Skeletal muscle satellite cell (primary cell): ENCODE data around the gene TSPAN9.

Source experiments
- H3K27me3 ChIP-seq: 2 replicates; pipeline ENCODE4 v1.7.0; 2013; ENCODE audit warnings: low read length; ENCODE audit not compliant: control insufficient read depth, insufficient read depth
- H3K36me3 ChIP-seq: 2 replicates; pipeline ENCODE4 v1.7.0; 2013; ENCODE audit warnings: mild to moderate bottlenecking, control low read depth, low read length; ENCODE audit not compliant: insufficient read depth
- H3K4me1 ChIP-seq: 2 replicates; pipeline ENCODE4 v1.7.0; 2013; ENCODE audit warnings: low read length; ENCODE audit not compliant: control insufficient read depth, insufficient read depth
- H3K4me2 ChIP-seq: 2 replicates; pipeline ENCODE4 v1.7.0; 2013; ENCODE audit warnings: mild to moderate bottlenecking, low read length
- H3K4me3 ChIP-seq: 2 replicates; pipeline ENCODE4 v1.7.0; 2013; ENCODE audit warnings: low read length
- H3K9ac ChIP-seq: 2 replicates; pipeline ENCODE4 v1.7.0; 2013; ENCODE audit warnings: mild to moderate bottlenecking, low read depth, low read length, moderate library complexity
- H3K9me3 ChIP-seq: replicated peaks from 2 replicates; pipeline ENCODE4 v1.7.0; 2013; ENCODE audit warnings: mild to moderate bottlenecking, control low read depth, low read length

Gene TSPAN9

GRCh38 chr12:3263939-3264922 lies 187.1 kb downstream of the TSPAN9 start:
- no peak overlapping the region for H3K4me3 ChIP-seq
- no peaks in the 10 kb centered on the region for H3K36me3 ChIP-seq
- peaks cover 5% of the 10 kb centered on the region for H3K4me1 ChIP-seq
- no peak overlapping the region for H3K4me2 ChIP-seq
- H3K27me3 ChIP-seq, result peaks cover 21% of the 10 kb centered on the region
- H3K9ac ChIP-seq, result no peak overlapping the region
- H3K9me3 ChIP-seq, result no peaks in the 10 kb centered on the region

DNA sequence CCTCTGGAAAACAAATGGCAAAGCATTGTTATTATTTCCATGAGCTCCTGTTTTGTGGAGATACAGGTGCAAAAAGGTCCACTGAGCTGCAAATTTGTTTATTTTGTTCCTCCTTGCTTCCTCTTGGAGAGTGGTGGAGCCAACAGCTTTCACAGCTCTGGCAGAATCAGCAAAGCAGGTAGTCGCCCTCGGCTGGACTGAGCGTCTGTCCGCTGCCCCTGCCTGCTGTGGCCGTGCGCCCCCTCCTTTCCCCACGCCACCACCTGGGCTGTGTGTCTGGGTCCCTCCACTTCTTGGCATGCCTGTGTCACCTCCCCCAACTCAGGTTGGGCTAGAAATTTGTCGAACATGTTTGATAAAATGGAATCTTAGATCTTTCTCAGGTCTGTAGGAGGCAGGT lies 188.2 kb downstream of the TSPAN9 start:
- Histone ChIP-seq H3K4me1 (peaks cover 5% of the 10 kb centered on the region), H3K4me2 (no peak overlapping the region), H3K27me3 (peaks cover 21% of the 10 kb centered on the region), H3K4me3 (no peak overlapping the region), H3K36me3 (no peaks in the 10 kb centered on the region), H3K9me3 (no peaks in the 10 kb centered on the region), H3K9ac (no peak overlapping the region)

DNA sequence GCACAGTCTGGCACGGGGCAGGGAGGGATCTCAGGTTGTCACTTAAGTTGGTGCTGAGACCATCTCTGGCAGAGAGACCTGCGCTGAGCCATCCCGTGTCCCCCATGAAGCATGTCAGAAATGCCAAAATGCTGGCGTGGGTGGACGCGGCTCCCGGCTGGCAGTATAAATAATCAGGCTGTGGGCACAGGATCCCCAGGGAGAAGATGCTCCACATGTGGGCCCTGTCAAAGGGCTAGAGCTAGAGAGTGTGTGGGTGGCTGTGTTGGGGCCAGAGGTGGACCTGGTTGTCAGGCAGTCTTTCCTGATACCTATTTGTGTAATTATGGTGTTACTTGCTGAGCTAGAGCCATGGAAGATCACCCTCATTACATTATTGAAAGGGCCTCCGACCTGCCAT lies 189.5 kb downstream of the TSPAN9 start:
- Histone ChIP-seq H3K4me1 (peaks cover 5% of the 10 kb centered on the region), H3K36me3 (no peaks in the 10 kb centered on the region), H3K27me3 (peaks cover 25% of the 10 kb centered on the region), H3K4me3 (no peak overlapping the region), H3K9me3 (no peaks in the 10 kb centered on the region), H3K9ac (no peak overlapping the region), H3K4me2 (no peak overlapping the region)

DNA sequence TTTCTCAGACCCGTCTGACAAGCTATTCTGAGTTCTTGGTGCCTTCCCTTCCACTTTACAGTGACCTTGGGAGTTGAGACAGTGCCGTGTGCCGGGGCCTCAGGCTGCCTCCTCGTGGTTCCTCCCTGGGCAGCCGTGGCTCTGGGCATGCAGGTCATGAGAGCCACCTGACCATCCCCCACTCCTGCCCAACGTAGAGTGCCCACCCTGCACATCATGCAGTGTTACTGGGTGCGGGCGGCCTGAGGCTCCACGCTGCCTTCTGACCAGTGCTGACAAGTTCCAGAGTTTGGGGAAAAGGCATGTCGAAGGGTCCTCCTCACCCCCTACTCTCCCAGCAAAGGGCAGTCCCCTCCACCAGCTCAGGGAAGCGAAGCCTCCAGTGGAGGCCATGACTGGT lies 190.5 kb downstream of the TSPAN9 start:
- H3K4me3 ChIP-seq, result no peak overlapping the region
- H3K9me3 ChIP-seq, result no peaks in the 10 kb centered on the region
- no peak overlapping the region for H3K9ac ChIP-seq
- H3K27me3 ChIP-seq, result peaks cover 28% of the 10 kb centered on the region
- no peaks in the 10 kb centered on the region for H3K36me3 ChIP-seq
- H3K4me2 ChIP-seq, result no peak overlapping the region
- peaks cover 5% of the 10 kb centered on the region for H3K4me1 ChIP-seq

DNA sequence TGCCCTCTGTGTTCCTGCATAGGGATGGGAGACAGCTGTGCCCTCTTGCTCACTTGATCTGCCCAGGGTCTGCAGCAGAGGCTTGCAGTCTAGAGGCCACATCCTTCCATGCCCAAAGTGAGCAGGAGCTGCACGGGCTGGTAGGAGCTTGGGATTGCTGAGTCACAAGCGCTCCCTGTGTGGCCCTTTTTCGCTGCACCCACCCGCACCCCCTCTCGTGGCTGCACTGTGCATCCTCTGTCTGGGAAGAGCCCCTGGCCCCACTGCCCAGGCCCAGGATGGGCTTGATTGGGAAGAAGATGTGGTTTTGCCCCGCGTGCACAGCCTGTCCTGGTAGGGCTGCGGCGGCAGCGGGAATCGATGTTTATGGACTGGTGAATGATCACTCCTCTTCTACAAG lies 192.4 kb downstream of the TSPAN9 start:
- Histone ChIP-seq H3K36me3 (no peaks in the 10 kb centered on the region), H3K27me3 (peaks cover 28% of the 10 kb centered on the region), H3K9me3 (no peaks in the 10 kb centered on the region), H3K9ac (no peak overlapping the region), H3K4me3 (no peak overlapping the region), H3K4me2 (no peak overlapping the region), H3K4me1 (peaks cover 13% of the 10 kb centered on the region)

DNA sequence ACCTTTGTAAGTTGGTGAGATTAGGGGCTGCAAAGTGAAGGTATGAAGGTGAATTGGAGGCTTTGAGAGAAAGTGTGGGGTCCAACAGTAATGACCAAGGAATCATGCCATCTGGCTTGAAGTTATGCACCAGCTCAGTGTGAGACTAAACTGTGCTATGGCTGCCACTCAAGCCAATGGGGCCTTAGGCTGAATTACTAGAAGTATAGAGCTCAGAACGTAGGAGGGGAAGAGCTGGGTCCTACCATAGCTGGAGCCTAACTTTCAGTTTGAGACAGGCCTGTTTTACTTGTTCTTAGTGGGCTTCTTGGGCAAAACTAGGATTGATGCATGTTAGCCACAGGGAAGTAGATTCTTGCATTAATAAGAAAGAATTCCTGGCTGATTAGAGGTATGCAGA lies 194.0 kb downstream of the TSPAN9 start:
- H3K36me3 ChIP-seq, result no peaks in the 10 kb centered on the region
- peaks cover 18% of the 10 kb centered on the region for H3K4me1 ChIP-seq
- H3K4me2 ChIP-seq, result no peak overlapping the region
- H3K27me3 ChIP-seq, result peaks cover 21% of the 10 kb centered on the region
- no peaks in the 10 kb centered on the region for H3K9me3 ChIP-seq
- H3K4me3 ChIP-seq, result no peak overlapping the region
- H3K9ac ChIP-seq, result no peak overlapping the region

DNA sequence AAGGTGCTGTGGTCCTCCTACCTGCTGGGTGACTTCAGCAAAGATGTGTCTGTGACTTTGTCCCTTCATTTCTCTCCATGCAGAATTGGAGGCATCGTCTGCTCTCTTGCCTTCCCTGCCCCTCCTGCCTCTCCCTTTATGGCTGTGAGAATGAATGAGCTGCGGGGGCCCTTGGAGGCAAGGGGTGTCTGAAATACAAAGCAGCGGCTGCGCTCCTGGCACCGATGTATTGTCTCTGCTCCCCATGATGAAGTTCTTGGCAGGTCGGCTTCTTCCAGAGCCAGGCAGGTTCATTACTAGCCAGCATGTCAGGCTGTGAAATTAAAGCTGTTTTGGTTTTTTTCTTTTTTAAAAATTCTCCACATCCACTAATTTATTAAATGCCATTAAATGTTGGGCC lies 194.5 kb downstream of the TSPAN9 start:
- peaks cover 15% of the 10 kb centered on the region for H3K4me1 ChIP-seq
- no peak overlapping the region for H3K9ac ChIP-seq
- no peaks in the 10 kb centered on the region for H3K36me3 ChIP-seq
- peaks cover 16% of the 10 kb centered on the region for H3K27me3 ChIP-seq
- H3K9me3 ChIP-seq, result no peaks in the 10 kb centered on the region
- no peak overlapping the region for H3K4me3 ChIP-seq
- no peak overlapping the region for H3K4me2 ChIP-seq

- H3K4me3 ChIP-seq, result no peak overlapping the region
- H3K4me2 ChIP-seq, result no peak overlapping the region
- peaks cover 18% of the 10 kb centered on the region for H3K27me3 ChIP-seq
- H3K9me3 ChIP-seq, result no peaks in the 10 kb centered on the region
- H3K36me3 ChIP-seq, result no peaks in the 10 kb centered on the region
- H3K9ac ChIP-seq, result no peak overlapping the region
- peaks cover 13% of the 10 kb centered on the region for H3K4me1 ChIP-seq
These were observed 195.8 kb downstream of the TSPAN9 start for GRCh38 chr12:3272958-3273357.

- Histone ChIP-seq H3K27me3 (peaks cover 18% of the 10 kb centered on the region), H3K36me3 (no peaks in the 10 kb centered on the region), H3K9me3 (no peaks in the 10 kb centered on the region), H3K4me1 (peaks cover 13% of the 10 kb centered on the region), H3K4me3 (no peak overlapping the region), H3K4me2 (no peak overlapping the region), H3K9ac (no peak overlapping the region)
These were observed 196.3 kb downstream of the TSPAN9 start for GRCh38 chr12:3273409-3273853.

DNA sequence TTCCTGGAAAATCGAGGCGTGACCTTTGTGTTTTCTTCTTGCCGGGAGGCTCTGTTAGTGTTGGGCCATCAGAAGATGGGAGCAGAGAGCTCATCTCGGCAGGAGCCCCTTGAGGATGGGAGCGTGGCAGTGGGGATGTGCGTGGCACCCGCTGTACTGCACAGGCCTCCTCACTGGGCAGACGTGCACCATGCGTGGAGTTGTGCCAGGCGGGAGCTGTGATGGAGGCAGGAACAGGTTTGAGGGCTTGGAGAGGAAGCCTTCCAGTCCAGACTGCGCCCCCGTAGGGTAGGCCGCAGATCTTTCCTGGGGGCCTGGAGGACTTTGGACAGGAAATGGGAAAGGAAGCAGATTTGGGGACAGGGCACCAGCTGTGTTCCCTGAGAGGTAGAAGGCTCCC lies 197.5 kb downstream of the TSPAN9 start:
- Histone ChIP-seq H3K9ac (no peak overlapping the region), H3K4me2 (no peak overlapping the region), H3K27me3 (peaks cover 18% of the 10 kb centered on the region), H3K9me3 (no peaks in the 10 kb centered on the region), H3K4me3 (no peak overlapping the region), H3K4me1 (peaks cover 13% of the 10 kb centered on the region), H3K36me3 (no peaks in the 10 kb centered on the region)

DNA sequence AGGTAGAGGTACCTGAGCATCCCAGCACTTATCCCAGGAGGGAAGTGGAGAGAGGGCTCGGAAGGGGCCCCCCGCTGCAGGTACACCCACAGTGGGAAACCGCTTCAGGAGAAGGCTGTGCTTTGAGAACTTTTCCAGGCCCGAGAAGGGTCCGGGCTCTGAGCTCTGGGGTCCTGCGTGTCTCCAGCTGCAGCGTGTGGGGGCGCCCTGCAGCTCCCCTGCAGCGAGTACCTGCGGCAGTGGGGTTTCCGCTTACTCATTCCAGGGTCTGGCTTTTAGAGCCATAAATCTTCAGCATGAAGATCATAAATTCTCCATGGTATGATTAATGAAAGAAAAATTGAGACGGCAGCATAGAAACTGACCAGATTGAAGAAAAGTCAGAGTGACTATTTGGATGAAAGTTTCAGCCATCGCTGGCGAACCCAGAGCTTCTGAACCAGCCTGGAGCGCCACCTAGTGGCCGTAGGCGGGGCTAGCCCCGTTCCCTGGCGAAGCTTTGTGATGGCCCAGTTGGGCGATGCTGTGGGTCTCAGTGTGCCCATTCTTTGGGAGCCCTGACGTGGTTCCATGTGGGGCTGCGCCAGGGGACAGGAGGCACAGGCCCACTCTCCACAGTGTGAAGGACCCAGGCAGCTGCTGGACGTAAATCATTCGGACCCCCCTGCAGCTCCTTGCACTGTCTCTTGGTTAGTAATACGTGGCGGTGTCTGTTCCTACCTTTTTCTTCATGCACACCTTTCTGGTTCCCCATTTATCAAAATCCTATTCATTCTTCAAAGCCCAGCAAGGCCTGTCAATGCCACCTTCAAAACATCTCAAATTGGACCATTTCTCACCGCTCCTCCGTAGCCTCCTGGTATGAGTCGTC lies 198.2 kb downstream of the TSPAN9 start:
- H3K9ac ChIP-seq, result no peak overlapping the region
- H3K36me3 ChIP-seq, result no peaks in the 10 kb centered on the region
- no peak overlapping the region for H3K4me2 ChIP-seq
- peaks cover 18% of the 10 kb centered on the region for H3K27me3 ChIP-seq
- peaks cover 13% of the 10 kb centered on the region for H3K4me1 ChIP-seq
- no peak overlapping the region for H3K4me3 ChIP-seq
- H3K9me3 ChIP-seq, result no peaks in the 10 kb centered on the region
